ENCODE results near the gene FTO. TPM values are rescaled to one million over a fixed set of nuclear protein-coding genes. Genes with fewer than 3 reads are reported as not detected.

Gene FTO
- total and polyA plus RNA-seq, 2 donors = 57.0 to 112 TPM

GRCh38 chr16:53745753-53746266 is 41.9 kb downstream of the FTO start:
- Histone ChIP-seq H3K4me1 (ENCODE audit: insufficient read depth) (peaks cover 4% of the 10 kb centered on the region), H3K27ac (ENCODE audit: low read depth) (no peak overlapping the region), H3K4me3 (ENCODE audit: low read depth, low read length) (no peak overlapping the region), H3K36me3 (ENCODE audit: insufficient read depth) (no peaks in the 10 kb centered on the region)
- 52% methylated on average over 4 of the region's 4 CpGs for WGBS
- DNase-seq (ENCODE audit: extremely low spot score) = no peak

- 63% methylated on average over 1 of the region's 1 CpG for WGBS
- no peak for DNase-seq (ENCODE audit: extremely low spot score)
Measured at GRCh38 chr16:53752560-53752959, 48.6 kb downstream of the FTO start.

GRCh38 chr16:53753431-53753830 is 49.5 kb downstream of the FTO start:
- Histone ChIP-seq H3K4me1 (ENCODE audit: insufficient read depth) (peaks cover 4% of the 10 kb centered on the region), H3K4me3 (ENCODE audit: low read depth, low read length) (no peak overlapping the region), H3K36me3 (ENCODE audit: insufficient read depth) (no peaks in the 10 kb centered on the region), H3K27ac (ENCODE audit: low read depth) (no peak overlapping the region)
- WGBS = 53% methylated on average over 1 of the region's 1 CpG
- no peak for DNase-seq (ENCODE audit: extremely low spot score)

More at GRCh38 chr16:53752560-53752959, 48.6 kb downstream of the FTO start:
- Histone ChIP-seq H3K36me3 (ENCODE audit: insufficient read depth) (no peaks in the 10 kb centered on the region), H3K4me1 (ENCODE audit: insufficient read depth) (peaks cover 4% of the 10 kb centered on the region), H3K4me3 (ENCODE audit: low read depth, low read length) (no peak overlapping the region), H3K27ac (ENCODE audit: low read depth) (no peak overlapping the region)

- Histone ChIP-seq H3K27ac (ENCODE audit: low read depth) (no peak overlapping the region), H3K4me1 (ENCODE audit: insufficient read depth) (peaks cover 4% of the 10 kb centered on the region), H3K36me3 (ENCODE audit: insufficient read depth) (no peaks in the 10 kb centered on the region), H3K4me3 (ENCODE audit: low read depth, low read length) (no peak overlapping the region)
- 79% methylated on average over 9 of the region's 9 CpGs for WGBS
- DNase-seq (ENCODE audit: extremely low spot score) = no peak
Measured at GRCh38 chr16:53755026-53755910, 51.3 kb downstream of the FTO start.

DNA sequence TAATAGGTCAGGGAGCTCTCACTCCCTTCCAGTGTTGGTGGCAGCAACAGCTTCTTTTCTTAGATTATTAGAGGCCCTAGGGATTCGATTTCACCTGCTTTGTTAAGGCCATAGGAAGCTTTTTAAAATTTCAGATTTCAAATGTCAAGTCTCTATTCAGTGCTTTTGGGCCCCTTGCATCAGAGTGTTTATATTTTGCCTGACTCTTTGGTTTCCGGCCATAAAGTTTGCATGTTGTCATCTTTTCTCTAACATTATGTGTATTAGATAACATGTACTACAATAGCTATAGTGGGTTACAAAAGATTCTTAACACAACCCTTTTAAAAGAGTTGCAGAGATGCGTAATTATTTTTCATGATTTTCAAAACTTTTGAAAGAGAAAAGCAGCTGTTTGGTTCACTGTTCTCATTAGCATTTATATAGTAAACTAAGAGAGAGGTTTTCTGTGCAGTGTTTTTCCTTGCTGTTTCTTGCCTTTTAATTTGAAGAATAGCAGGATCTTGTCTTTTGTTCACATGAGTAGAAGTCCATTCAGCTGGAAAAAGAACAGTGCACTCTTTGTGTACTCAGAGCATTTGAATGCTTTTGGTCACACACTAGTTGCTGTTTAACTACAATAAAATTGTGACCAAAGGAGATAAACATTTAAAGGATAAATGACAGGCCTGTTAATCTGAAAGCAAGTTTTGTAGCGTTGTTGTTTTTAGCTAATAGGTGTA is 52.5 kb downstream of the FTO start:
- Histone ChIP-seq H3K4me3 (ENCODE audit: low read depth, low read length) (no peak overlapping the region), H3K4me1 (ENCODE audit: insufficient read depth) (peaks cover 4% of the 10 kb centered on the region), H3K27ac (ENCODE audit: low read depth) (no peak overlapping the region), H3K36me3 (ENCODE audit: insufficient read depth) (no peaks in the 10 kb centered on the region)
- no peak for DNase-seq (ENCODE audit: extremely low spot score)
- 51% methylated on average over 4 of the region's 4 CpGs for WGBS

DNA sequence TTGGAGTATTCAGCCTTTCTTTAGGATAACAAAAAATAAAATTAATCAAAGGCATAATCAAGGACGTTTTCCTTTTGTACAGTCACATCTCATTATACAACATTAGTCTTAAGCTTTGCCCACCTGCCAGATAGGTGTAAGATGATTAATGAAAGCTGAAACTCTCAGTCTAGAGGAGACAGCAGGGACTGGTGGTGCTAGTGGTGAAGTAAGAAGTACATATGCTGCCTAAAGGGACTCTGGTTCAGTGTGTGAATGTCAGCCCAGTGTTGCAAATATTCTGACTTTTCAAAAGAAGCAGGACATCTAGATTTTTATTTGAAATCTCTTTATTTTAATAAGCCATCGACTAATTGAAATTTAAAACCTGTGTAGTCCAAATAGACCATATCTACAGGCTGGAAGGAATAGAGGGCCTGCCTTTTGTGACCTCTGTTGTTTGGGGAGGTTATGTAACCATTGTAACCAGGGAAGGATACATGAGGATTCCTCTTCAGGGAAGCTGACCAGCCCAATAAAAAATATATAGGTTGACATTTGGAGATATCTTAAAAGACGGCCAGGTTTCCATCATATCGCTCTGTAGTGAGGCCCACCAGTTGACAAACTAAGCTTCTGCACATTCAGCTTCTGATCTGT is 54.1 kb downstream of the FTO start:
- no peak for DNase-seq (ENCODE audit: extremely low spot score)
- Histone ChIP-seq H3K36me3 (ENCODE audit: insufficient read depth) (no peaks in the 10 kb centered on the region), H3K4me3 (ENCODE audit: low read depth, low read length) (no peak overlapping the region), H3K27ac (ENCODE audit: low read depth) (no peak overlapping the region), H3K4me1 (ENCODE audit: insufficient read depth) (peaks cover 4% of the 10 kb centered on the region)
- WGBS = 61% methylated on average over 4 of the region's 4 CpGs

DNA sequence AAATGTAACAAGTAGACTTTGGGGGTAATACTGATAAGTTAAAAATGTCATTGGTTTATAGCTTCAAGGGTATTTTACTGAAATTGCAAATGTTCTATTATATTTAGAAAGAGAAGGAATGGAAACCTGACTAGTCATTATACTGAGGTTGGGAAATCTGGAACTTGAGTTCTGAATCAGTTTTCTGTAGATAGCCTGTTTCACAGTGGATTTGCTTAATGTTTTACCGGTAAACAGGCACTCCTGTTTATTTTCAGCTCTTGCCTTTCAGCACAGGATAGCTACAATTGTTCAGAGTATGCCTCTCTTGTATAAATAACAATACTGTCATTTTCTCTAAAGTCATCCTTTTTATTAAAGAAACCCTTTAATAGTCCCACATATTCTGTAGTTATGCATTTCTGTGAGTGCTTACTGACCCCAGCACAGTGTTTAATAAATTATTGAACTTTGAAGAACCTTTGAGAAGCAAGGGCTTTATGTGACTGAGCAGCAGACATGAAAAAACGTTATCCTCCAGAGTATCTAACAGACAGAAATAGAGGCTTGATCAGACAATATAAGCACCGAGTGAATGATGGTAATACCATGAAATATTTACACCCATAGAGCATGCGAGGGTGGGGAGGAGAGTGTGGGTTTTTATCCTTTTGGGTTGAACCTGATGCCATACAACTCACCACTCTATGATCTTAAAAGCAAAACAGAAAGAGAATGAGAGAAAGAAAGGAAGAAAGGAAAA is 58.2 kb downstream of the FTO start:
- DNase-seq (ENCODE audit: extremely low spot score) = no peak
- WGBS = 63% methylated on average over 4 of the region's 4 CpGs
- Histone ChIP-seq H3K4me3 (ENCODE audit: low read depth, low read length) (no peak overlapping the region), H3K36me3 (ENCODE audit: insufficient read depth) (no peaks in the 10 kb centered on the region), H3K27ac (ENCODE audit: low read depth) (no peak overlapping the region), H3K4me1 (ENCODE audit: insufficient read depth) (peaks cover 2% of the 10 kb centered on the region)

DNA sequence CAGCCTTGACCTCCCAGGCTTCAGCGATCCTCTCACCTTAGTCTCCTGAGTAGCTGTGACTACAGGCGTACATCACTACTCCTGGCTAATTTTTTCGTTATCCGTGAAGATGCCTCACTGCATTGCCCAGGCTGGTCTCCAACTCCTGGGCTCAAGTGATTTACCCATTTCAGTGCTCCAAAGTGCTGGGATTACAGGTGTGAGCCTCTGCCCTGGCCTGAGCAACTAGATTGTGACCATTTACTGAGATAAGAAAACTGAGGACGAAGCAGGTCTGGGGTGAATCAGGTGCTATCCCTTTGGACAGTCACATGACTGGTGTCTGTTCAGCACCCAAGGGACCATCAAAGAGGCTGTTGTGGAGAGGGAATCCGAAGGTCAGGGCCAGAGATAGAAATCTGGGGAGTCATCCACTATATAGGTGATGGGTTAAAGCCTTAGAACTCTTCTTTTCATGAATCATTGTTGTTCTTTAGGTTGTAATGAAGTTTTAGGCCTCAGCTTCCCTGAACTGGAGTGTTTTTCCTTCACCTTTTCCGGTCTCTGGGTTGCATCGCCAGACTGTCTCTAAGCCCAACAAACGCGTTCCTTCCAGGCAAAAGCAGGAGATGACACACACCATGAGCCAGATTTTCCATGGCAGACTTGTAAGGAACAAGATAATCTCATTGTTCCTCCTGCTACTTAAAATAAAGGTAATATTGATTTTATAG is 62.5 kb downstream of the FTO start:
- 87% methylated on average over 10 of the region's 10 CpGs for WGBS
- no peak for DNase-seq (ENCODE audit: extremely low spot score)
- Histone ChIP-seq H3K4me1 (ENCODE audit: insufficient read depth) (peaks cover 2% of the 10 kb centered on the region), H3K36me3 (ENCODE audit: insufficient read depth) (no peaks in the 10 kb centered on the region), H3K27ac (ENCODE audit: low read depth) (no peak overlapping the region), H3K4me3 (ENCODE audit: low read depth, low read length) (no peak overlapping the region)

DNA sequence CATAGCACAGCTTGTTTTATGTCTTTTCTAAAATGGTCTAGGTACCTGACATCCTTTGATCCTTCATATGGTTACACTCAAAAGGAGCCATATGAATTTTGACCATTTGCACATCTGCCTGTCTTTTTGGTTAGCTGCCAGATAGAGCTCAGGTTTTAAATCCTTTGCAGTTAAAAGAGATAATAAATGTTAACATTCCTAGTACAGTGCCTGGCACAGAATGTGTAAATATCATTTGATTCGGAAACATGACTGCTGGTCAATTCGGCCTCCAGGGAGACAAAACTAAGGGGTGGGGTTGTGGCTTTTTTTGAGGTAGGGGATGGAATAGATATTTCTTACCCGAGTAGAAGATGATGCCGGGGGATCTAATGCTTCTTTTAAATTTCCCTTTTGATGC is 64.2 kb downstream of the FTO start:
- H3K27ac ChIP-seq (ENCODE audit: low read depth) = no peak overlapping the region

DNA sequence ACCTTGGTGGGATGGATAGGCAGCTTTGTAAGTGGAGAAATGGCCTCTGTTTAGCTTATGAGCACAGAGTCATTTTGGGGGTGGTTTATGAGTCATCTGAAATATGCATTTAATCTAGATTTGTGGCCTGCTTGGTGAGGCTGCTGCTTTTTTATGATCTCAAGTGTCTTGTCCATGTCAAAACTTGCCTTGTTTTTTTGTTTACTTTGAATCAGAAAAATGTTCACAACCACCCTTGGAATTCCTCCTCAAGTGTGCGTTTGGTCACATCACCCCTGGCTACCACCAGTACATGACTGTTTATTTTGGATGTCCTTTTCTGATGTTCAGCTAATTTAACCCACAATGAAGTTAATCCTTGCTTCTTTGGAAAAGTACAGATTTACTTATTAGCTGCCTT is 64.6 kb downstream of the FTO start:
- H3K4me1 ChIP-seq (ENCODE audit: insufficient read depth) = peaks cover 2% of the 10 kb centered on the region
- no peak for DNase-seq (ENCODE audit: extremely low spot score)

More for the DNA sequence above, 64.2 kb downstream of the FTO start:
- 45% methylated on average over 4 of the region's 4 CpGs for WGBS
- Histone ChIP-seq H3K4me3 (ENCODE audit: low read depth, low read length) (no peak overlapping the region), H3K4me1 (ENCODE audit: insufficient read depth) (peaks cover 2% of the 10 kb centered on the region), H3K36me3 (ENCODE audit: insufficient read depth) (no peaks in the 10 kb centered on the region)
- no peak for DNase-seq (ENCODE audit: extremely low spot score)

GRCh38 chr16:53769185-53769584 is 65.2 kb downstream of the FTO start:
- H3K27ac ChIP-seq (ENCODE audit: low read depth) = no peak overlapping the region
- H3K36me3 ChIP-seq (ENCODE audit: insufficient read depth) = no peaks in the 10 kb centered on the region
- DNase-seq (ENCODE audit: extremely low spot score) = no peak
- no peak overlapping the region for H3K4me3 ChIP-seq (ENCODE audit: low read depth, low read length)
- no peaks in the 10 kb centered on the region for H3K4me1 ChIP-seq (ENCODE audit: insufficient read depth)
- 85% methylated on average over 4 of the region's 4 CpGs for WGBS

More for the DNA sequence above, 64.6 kb downstream of the FTO start:
- 23% methylated on average over 1 of the region's 1 CpG for WGBS
- no peak overlapping the region for H3K27ac ChIP-seq (ENCODE audit: low read depth)
- no peak overlapping the region for H3K4me3 ChIP-seq (ENCODE audit: low read depth, low read length)
- no peaks in the 10 kb centered on the region for H3K36me3 ChIP-seq (ENCODE audit: insufficient read depth)

DNA sequence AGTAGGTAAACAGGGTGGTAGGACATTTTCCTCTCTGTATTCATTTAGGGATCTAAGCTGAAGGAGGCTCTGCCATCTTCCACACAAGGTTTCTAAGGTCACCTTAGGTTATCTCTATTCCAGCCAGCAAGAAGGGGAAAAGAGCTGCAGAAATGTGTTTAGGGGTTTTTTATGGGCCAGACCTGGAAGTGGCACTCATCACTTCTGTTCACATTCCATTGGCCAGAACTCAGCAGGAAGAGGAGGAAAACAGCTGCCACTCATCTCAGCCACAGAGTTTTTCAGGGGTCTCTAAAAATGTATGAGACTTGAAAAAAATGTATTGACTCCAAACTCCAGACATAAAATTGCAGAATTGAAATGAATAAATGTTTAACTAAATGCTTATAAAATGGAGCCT is 65.8 kb downstream of the FTO start:
- no peaks in the 10 kb centered on the region for H3K4me1 ChIP-seq (ENCODE audit: insufficient read depth)
- no peak for DNase-seq (ENCODE audit: extremely low spot score)
- H3K27ac ChIP-seq (ENCODE audit: low read depth) = no peak overlapping the region
- no peak overlapping the region for H3K4me3 ChIP-seq (ENCODE audit: low read depth, low read length)
- no peaks in the 10 kb centered on the region for H3K36me3 ChIP-seq (ENCODE audit: insufficient read depth)

Data from urinary bladder (tissue), 4 donors.